ENCODE measurements around the gene APOC1.
"Not testable (repeated sequence)": the region's sequence is repeated elsewhere in the genome, so short reads cannot be mapped to it uniquely, and the experiment has no call there.

DNA sequence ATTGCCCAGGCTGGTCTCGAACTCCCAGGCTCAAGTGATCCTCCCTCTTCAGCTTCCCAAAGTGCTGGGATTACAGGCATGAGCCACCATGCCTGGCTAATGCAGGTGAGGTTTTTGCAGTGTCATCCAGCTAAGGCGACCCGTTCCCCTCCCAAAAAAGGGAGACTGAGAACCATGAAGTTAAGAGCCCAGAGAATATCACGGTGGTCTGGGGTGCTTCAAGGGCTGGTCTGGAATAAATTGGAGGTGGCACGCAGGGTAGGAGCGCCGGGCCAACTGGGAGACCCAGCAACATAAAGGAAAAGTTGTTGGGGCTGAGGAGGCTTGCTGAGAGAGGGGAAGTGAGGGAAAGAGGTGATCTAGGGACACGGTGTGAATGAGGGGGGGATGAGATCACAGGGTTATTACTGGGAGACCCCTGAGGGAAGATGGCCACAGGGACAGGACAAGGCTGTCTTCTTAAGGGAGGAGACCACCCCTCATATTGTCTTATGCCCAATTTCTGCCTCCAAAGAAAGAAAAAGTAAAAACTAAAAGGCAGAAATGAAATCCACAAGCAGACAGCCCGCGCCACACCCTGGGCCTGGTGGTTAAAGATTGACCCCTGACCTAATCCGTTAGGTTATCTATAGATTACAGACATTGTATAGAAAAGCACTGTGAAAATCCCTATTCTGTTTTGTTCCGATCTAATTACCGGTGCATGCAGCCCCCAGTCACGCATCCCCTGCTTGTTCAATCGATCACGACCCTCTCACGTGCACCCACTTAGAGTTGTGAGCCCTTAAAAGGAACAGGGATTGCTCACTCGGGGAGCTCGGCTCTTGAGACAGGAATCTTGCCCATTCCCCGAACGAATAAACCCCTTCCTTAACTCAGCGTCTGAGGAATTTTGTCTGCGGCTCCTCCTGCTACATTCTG lies 636 bp upstream of the APOC1 start:
- TF ChIP-seq, protein P1, sequence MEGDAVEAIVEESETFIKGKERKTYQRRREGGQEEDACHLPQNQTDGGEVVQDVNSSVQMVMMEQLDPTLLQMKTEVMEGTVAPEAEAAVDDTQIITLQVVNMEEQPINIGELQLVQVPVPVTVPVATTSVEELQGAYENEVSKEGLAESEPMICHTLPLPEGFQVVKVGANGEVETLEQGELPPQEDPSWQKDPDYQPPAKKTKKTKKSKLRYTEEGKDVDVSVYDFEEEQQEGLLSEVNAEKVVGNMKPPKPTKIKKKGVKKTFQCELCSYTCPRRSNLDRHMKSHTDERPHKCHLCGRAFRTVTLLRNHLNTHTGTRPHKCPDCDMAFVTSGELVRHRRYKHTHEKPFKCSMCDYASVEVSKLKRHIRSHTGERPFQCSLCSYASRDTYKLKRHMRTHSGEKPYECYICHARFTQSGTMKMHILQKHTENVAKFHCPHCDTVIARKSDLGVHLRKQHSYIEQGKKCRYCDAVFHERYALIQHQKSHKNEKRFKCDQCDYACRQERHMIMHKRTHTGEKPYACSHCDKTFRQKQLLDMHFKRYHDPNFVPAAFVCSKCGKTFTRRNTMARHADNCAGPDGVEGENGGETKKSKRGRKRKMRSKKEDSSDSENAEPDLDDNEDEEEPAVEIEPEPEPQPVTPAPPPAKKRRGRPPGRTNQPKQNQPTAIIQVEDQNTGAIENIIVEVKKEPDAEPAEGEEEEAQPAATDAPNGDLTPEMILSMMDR (conservative IDR thresholded peaks at IDR 0.05 in 1 of 2, IDR thresholded peaks at IDR 0.05 in 1 of 2; ENCODE audit: low read depth in 1 of 2, low read length in 2 of 2) = not testable (repeated sequence)
- not testable (repeated sequence) for TF ChIP-seq EZH2 (IDR thresholded peaks at IDR 0.05; ENCODE audit: low read length, missing control alignments)
